Stimulated activated CD8-positive, alpha-beta memory T cell treated with anti-CD3 and anti-CD28 coated beads, Interleukin-7, amount 100 ng/mL, for 48 hours (primary cell): ENCODE results near the gene ETV2.
"Not testable (repeated sequence)": the region's sequence is repeated elsewhere in the genome, so short reads cannot be mapped to it uniquely, and the experiment has no call there.

ENCODE experiments used
- DNase-seq, 2 donors: peaks; one replicate each; pipeline ENCODE4 v3.0.0-alpha.2; 2020; ENCODE audit warnings: low read depth in 1 of 2; ENCODE audit errors: extremely low read depth in 1 of 2

The ETV2 gene

DNA sequence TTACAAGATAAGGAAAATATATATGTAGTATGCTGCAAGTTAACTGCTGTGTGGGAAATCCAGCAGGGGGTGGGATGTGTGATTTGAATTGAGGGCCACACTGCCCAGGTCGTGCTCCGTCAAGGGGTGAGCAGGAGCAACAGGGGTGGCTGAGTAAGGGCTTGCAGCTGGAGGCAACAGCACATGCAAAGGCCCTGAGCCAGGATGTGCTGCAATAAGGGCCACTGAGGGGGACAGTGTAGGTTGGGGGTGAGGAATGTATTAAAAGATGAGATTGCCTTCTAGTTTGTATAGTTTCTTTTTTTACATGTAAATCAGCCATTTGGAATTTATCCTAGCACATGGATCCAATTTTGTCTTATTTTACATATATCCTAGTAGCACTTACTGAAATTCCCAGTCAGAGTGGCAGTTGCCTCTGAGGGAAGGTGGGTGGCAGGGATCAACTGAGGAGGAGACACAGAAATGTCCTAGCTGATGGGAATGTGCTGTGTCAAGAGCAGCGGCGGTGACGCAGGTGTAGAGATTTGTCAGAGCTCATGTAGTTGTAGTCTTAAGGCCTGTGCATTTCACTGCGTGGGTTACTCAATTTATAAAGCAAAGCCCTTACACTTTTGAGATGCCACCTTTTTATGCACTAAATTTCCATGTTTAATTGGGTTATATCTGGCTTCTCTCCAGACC is 18.1 kb upstream of the ETV2 start:
- no peak for DNase-seq

DNA sequence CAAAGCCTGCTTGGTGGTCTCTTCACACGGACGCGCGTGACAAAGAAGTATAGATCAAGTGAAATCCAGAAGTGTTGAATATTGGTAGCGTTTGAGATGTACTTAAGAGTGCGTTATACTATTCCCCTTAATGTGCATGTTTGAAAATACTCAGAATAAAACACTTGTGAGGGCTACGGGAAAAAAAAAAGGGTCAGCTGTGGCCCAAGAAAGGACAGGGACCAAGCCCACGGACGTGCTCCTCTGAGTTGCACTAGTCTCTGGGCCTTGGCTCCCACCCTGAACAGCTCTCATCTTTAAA is 13.3 kb upstream of the ETV2 start:
- DNase-seq, result no peak

- peak; percentile 94 to 98 for DNase-seq
Measured at GRCh38 chr19:35628565-35629331, 12.8 kb upstream of the ETV2 start, which contains the start of gene RBM42. RBM42 (plus strand) TSS chr19:35629036; CDS start chr19:35629154, 118 bp downstream.

- no peak for DNase-seq
Measured at GRCh38 chr19:35629332-35629633, 12.3 kb upstream of the ETV2 start.

- no peak for DNase-seq
Measured at GRCh38 chr19:35633727-35634440, 7.7 kb upstream of the ETV2 start.

DNA sequence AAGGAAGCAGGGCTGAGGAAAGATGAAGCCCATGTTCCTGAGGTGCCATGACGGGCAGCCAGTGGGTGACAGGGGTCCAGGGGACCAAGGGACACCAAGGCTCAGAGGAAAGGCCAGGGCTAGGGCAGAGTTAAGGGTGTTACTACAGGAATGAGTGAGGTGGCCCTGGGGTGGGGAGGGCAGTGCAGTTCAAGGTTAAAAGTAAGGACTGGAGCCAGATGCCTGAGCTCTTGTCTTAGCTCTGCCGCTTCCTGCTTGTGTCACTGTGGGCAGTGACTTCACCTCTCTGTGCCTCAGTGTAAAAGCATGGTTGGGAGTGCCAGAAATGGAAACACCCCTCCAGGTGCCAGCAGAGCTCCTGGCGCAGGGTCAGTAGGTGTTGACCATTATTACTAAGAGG is 4.9 kb upstream of the ETV2 start:
- no peak for DNase-seq

- no peak for DNase-seq
Measured at GRCh38 chr19:35637165-35637564, 4.4 kb upstream of the ETV2 start.

DNA sequence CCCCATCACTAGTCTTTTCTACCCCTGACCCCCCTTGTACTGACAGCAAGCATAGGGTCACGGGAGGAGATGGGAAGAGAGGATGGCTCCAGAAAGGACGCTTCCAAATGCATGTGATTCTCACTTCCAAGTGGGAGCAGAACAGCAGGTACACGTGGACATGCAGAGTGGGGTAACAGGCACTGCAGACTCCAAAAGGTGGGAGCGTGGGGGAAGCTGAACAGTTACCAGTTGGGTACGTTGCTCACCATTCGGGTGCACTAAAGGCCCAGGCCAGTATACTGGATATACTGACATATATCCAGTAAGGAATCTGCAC is 2.3 kb upstream of the ETV2 start:
- DNase-seq, result no peak

- DNase-seq, result no peak
Measured at GRCh38 chr19:35639863-35640262, 1.7 kb upstream of the ETV2 start.

- no peak for DNase-seq
Measured at GRCh38 chr19:35642312-35642711, 767 bp downstream of the ETV2 start.

DNA sequence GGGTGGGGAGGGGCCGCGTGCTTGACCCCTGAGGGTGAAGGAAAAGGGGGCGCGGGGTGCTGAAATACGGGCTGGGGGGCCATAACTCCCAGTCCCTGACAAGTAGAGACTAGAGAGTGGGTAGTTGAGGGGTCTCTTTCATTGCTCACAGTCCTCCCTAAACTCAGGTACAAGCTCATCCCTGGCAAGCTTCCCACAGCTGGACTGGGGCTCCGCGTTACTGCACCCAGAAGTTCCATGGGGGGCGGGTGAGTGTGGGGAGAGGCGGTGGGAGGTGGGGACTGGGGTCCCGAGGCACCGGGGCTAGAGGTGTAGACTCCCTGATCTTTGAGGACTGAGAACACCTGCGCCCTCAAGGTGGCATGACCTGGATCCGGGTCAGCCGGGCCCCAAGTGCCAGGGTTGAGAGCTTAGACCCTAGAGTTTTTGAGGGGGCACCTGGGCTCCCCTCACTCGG is 1.3 kb downstream of the ETV2 start:
- DNase-seq, result no peak

- DNase-seq, result peak; percentile 64 to 77
Measured at GRCh38 chr19:35643255-35644205, 2.0 kb downstream of the ETV2 start.

DNA sequence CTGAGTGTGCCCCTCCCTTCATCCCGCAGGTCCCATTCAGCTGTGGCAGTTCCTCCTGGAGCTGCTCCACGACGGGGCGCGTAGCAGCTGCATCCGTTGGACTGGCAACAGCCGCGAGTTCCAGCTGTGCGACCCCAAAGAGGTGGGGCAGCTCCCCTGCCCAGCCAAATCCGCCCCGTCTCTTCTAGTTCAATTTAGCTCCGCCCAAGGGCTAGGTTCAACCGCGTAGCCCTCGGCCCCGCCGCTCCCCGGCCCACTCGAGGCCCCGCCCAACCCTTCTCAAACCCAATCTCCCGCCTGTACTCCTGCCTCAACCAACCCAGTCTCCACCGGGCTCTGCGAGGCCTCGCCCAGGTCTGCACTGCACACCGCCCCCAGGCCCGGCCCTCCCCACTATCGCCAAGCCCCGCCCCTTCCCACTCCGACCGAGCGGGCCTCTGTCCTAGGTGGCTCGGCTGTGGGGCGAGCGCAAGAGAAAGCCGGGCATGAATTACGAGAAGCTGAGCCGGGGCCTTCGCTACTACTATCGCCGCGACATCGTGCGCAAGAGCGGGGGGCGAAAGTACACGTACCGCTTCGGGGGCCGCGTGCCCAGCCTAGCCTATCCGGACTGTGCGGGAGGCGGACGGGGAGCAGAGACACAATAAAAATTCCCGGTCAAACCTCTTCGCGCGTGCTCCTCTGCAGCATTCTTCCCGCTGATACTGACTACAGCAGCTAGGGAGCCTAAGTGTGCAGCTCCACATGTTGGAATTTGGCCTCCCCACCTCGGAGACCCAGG is 2.9 kb downstream of the ETV2 start:
- peak; percentile 92 to 97 for DNase-seq

GRCh38 chr19:35644987-35645679 is 3.6 kb downstream of the ETV2 start:
- DNase-seq, result peak; percentile 58 to 83

GRCh38 chr19:35645680-35646511 is 4.4 kb downstream of the ETV2 start:
- no peak for DNase-seq

GRCh38 chr19:35648017-35648961 is 6.7 kb downstream of the ETV2 start, which contains the start of gene COX6B1:
COX6B1 (plus strand) TSS chr19:35648323; CDS start chr19:35651244, 2,921 bp downstream.
- peak; percentile 78 to 96 for DNase-seq

DNA sequence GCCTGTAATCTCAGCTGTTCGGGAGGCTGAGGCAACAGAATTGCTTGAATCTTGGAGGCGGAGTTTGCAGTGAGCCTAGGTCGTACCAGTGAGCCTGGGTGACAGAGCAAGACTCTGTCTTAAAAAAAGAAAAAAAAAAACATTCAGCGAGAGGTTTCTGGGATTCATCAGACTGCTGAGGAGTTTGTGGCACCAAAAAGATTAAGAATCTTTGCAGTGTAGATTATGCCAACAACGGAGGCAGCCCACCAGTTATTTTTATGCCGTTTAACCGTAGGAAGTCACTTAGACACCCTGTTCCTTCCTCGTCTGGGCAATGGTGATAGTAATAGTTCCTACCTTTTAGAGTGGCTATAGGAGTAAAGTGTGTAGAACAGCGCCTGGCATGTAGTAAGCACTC is 9.0 kb downstream of the ETV2 start:
- no peak for DNase-seq

DNA sequence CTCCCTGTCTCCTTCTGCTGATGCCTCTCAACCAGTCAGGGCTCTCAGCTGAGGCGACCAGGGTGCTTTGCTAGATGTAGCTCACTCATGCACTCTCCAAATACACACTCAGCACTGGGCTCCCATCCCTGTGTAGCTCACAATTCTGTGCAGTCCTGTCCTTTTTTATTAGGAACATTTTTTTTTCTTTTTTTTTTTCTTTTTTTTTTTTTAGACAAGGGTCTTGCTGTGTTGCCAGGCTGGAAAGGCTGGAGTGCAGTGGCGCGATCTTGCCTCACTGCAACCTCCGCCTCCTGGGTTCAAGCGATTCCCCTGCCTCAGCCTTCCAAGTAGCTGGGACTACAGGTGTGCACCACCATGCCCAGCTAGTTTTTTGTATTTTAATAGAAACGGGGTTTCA is 13.3 kb downstream of the ETV2 start:
- DNase-seq, result not testable (repeated sequence)
